ENCODE data around the gene PARP6. TPM values are rescaled to one million over a fixed set of nuclear protein-coding genes. Genes with fewer than 3 reads are reported as not detected.

PARP6 gene
- total RNA-seq, 1 experiment from 2014 or later = 28.8 TPM

- DNase-seq = no peak
- Histone ChIP-seq H3K36me3 (replicated peaks; ENCODE audit: control insufficient read depth, insufficient read depth, low read length) (peaks cover 55% of the 10 kb centered on the region), H3K4me3 (ENCODE audit: insufficient read depth, low read depth, low read length) (no peak overlapping the region), H3K27me3 (ENCODE audit: control insufficient read depth, insufficient read depth, low read length) (no peaks in the 10 kb centered on the region)
Measured at GRCh38 chr15:72265031-72265430, 7.3 kb downstream of the PARP6 start.

GRCh38 chr15:72252663-72253299 is 19.6 kb downstream of the PARP6 start:
- no peak for DNase-seq
- H3K27me3 ChIP-seq (ENCODE audit: control insufficient read depth, insufficient read depth, low read length) = no peaks in the 10 kb centered on the region
- peaks cover 37% of the 10 kb centered on the region for H3K36me3 ChIP-seq (replicated peaks; ENCODE audit: control insufficient read depth, insufficient read depth, low read length)
- no peak overlapping the region for H3K4me3 ChIP-seq (ENCODE audit: insufficient read depth, low read depth, low read length)

GRCh38 chr15:72249142-72249810 is 23.1 kb downstream of the PARP6 start:
- H3K27me3 ChIP-seq (ENCODE audit: control insufficient read depth, insufficient read depth, low read length) = peaks cover 5% of the 10 kb centered on the region; the same call in 1 of the 2 replicates
- no peak for DNase-seq
- peaks cover 26% of the 10 kb centered on the region for H3K36me3 ChIP-seq (replicated peaks; ENCODE audit: control insufficient read depth, insufficient read depth, low read length)
- no peak overlapping the region for H3K4me3 ChIP-seq (ENCODE audit: insufficient read depth, low read depth, low read length)

GRCh38 chr15:72248514-72248913 is 23.8 kb downstream of the PARP6 start:
- H3K27me3 ChIP-seq (ENCODE audit: control insufficient read depth, insufficient read depth, low read length) = peaks cover 11% of the 10 kb centered on the region; the same call in 1 of the 2 replicates
- no peak for DNase-seq
- H3K36me3 ChIP-seq (replicated peaks; ENCODE audit: control insufficient read depth, insufficient read depth, low read length) = peaks cover 26% of the 10 kb centered on the region
- no peak overlapping the region for H3K4me3 ChIP-seq (ENCODE audit: insufficient read depth, low read depth, low read length)

GRCh38 chr15:72242775-72243370 is 29.5 kb downstream of the PARP6 start:
- Histone ChIP-seq H3K36me3 (replicated peaks; ENCODE audit: control insufficient read depth, insufficient read depth, low read length) (peaks cover 12% of the 10 kb centered on the region), H3K27me3 (ENCODE audit: control insufficient read depth, insufficient read depth, low read length) (peaks cover 32% of the 10 kb centered on the region; the same call in 1 of the 2 replicates), H3K4me3 (ENCODE audit: insufficient read depth, low read depth, low read length) (no peak overlapping the region)
- peak; percentile 70 for DNase-seq

- Histone ChIP-seq H3K27me3 (ENCODE audit: control insufficient read depth, insufficient read depth, low read length) (peaks cover 36% of the 10 kb centered on the region; the same call in 1 of the 2 replicates), H3K36me3 (replicated peaks; ENCODE audit: control insufficient read depth, insufficient read depth, low read length) (peaks cover 12% of the 10 kb centered on the region), H3K4me3 (ENCODE audit: insufficient read depth, low read depth, low read length) (no peak overlapping the region)
- DNase-seq = no peak
Measured at GRCh38 chr15:72239652-72240051, 32.7 kb downstream of the PARP6 start.

- peaks cover 10% of the 10 kb centered on the region for H3K36me3 ChIP-seq (replicated peaks; ENCODE audit: control insufficient read depth, insufficient read depth, low read length)
- no peak for DNase-seq
- peaks cover 29% of the 10 kb centered on the region; the same call in 1 of the 2 replicates for H3K27me3 ChIP-seq (ENCODE audit: control insufficient read depth, insufficient read depth, low read length)
- no peak overlapping the region for H3K4me3 ChIP-seq (ENCODE audit: insufficient read depth, low read depth, low read length)
Measured at GRCh38 chr15:72238586-72238985, 33.8 kb downstream of the PARP6 start.

- peaks cover 29% of the 10 kb centered on the region; the same call in 1 of the 2 replicates for H3K27me3 ChIP-seq (ENCODE audit: control insufficient read depth, insufficient read depth, low read length)
- no peak for DNase-seq
- H3K4me3 ChIP-seq (ENCODE audit: insufficient read depth, low read depth, low read length) = no peak overlapping the region
- H3K36me3 ChIP-seq (replicated peaks; ENCODE audit: control insufficient read depth, insufficient read depth, low read length) = peaks cover 8% of the 10 kb centered on the region
Measured at GRCh38 chr15:72237853-72238224, 34.5 kb downstream of the PARP6 start.

- DNase-seq = peak; percentile 52
- Histone ChIP-seq H3K27me3 (ENCODE audit: control insufficient read depth, insufficient read depth, low read length) (peaks cover 28% of the 10 kb centered on the region; the same call in 1 of the 2 replicates), H3K36me3 (replicated peaks; ENCODE audit: control insufficient read depth, insufficient read depth, low read length) (peaks cover 8% of the 10 kb centered on the region), H3K4me3 (ENCODE audit: insufficient read depth, low read depth, low read length) (no peak overlapping the region)
Measured at GRCh38 chr15:72237029-72237852, 35.1 kb downstream of the PARP6 start.

- peaks cover 3% of the 10 kb centered on the region for H3K36me3 ChIP-seq (replicated peaks; ENCODE audit: control insufficient read depth, insufficient read depth, low read length)
- DNase-seq = no peak
- H3K27me3 ChIP-seq (ENCODE audit: control insufficient read depth, insufficient read depth, low read length) = peaks cover 21% of the 10 kb centered on the region; the same call in 1 of the 2 replicates
- no peak overlapping the region for H3K4me3 ChIP-seq (ENCODE audit: insufficient read depth, low read depth, low read length)
Measured at GRCh38 chr15:72236381-72237003, 35.9 kb downstream of the PARP6 start.

GRCh38 chr15:72235298-72235697 is 37.1 kb downstream of the PARP6 start:
- DNase-seq = no peak
- no peaks in the 10 kb centered on the region for H3K36me3 ChIP-seq (replicated peaks; ENCODE audit: control insufficient read depth, insufficient read depth, low read length)
- no peak overlapping the region for H3K4me3 ChIP-seq (ENCODE audit: insufficient read depth, low read depth, low read length)
- H3K27me3 ChIP-seq (ENCODE audit: control insufficient read depth, insufficient read depth, low read length) = peaks cover 11% of the 10 kb centered on the region; the same call in 1 of the 2 replicates

- no peak for DNase-seq
- no peaks in the 10 kb centered on the region for H3K36me3 ChIP-seq (replicated peaks; ENCODE audit: control insufficient read depth, insufficient read depth, low read length)
- peaks cover 7% of the 10 kb centered on the region; the same call in 1 of the 2 replicates for H3K27me3 ChIP-seq (ENCODE audit: control insufficient read depth, insufficient read depth, low read length)
- no peak overlapping the region for H3K4me3 ChIP-seq (ENCODE audit: insufficient read depth, low read depth, low read length)
Measured at GRCh38 chr15:72233769-72234168, 38.6 kb downstream of the PARP6 start.

GRCh38 chr15:72231833-72232478 is 40.4 kb downstream of the PARP6 start:
- no peaks in the 10 kb centered on the region for H3K36me3 ChIP-seq (replicated peaks; ENCODE audit: control insufficient read depth, insufficient read depth, low read length)
- peaks cover 7% of the 10 kb centered on the region; the same call in 1 of the 2 replicates for H3K27me3 ChIP-seq (ENCODE audit: control insufficient read depth, insufficient read depth, low read length)
- H3K4me3 ChIP-seq (ENCODE audit: insufficient read depth, low read depth, low read length) = peak overlapping the region; percentile 53
- DNase-seq = peak; percentile 42

All from H7 (cell line).